Epithelial cell of proximal tubule (primary cell): Measurements from ENCODE around the gene KRTAP25-1. TPM values are rescaled to one million over a fixed set of nuclear protein-coding genes. Genes with fewer than 3 reads are reported as not detected.

ENCODE experiments used
- DNase-seq: peaks from one replicate; pipeline ENCODE4 v3.0.0-alpha.2; 2011; ENCODE audit warnings: low read depth
- H3K4me3 ChIP-seq: 2 replicates; pipeline ENCODE4 v1.5.1; 2011; ENCODE audit warnings: low read depth, mild to moderate bottlenecking, low read length
- CTCF ChIP-seq: conservative IDR thresholded peaks from 2 replicates; pipeline ENCODE4 v1.5.1; 2012; ENCODE audit warnings: low read depth, mild to moderate bottlenecking, low read length
- total RNA-seq: library from RNA; depleted of rRNA; stranded (reverse); fragments of >200 nt; gene quantifications from 2 replicates; pipeline ENCODE4 v1.2.3, GENCODE V29; 2015

Gene KRTAP25-1
- total RNA-seq, 1 donor from 2014 or later: not detected

- DNase-seq: no peak
- no peak for TF ChIP-seq CTCF
- no peak overlapping the region for H3K4me3 ChIP-seq
Measured at GRCh38 chr21:30329203-30329875, 40.0 kb upstream of the KRTAP25-1 start.

- DNase-seq: no peak
- TF ChIP-seq CTCF: no peak
- H3K4me3 ChIP-seq: no peak overlapping the region
Measured at GRCh38 chr21:30326390-30326789, 37.1 kb upstream of the KRTAP25-1 start.

GRCh38 chr21:30320215-30320614, 30.9 kb upstream of the KRTAP25-1 start, which contains the start of gene KRTAP26-1:
Gene KRTAP26-1, minus strand, starts transcription at chr21:30320315. Its CDS starts 280 bp downstream, at chr21:30320035.
- TF ChIP-seq CTCF: no peak
- H3K4me3 ChIP-seq: no peak within 1 kb of the TSS
- no peak for DNase-seq

GRCh38 chr21:30315701-30316100, 26.4 kb upstream of the KRTAP25-1 start:
- H3K4me3 ChIP-seq: no peak overlapping the region

GRCh38 chr21:30306884-30307283, 17.6 kb upstream of the KRTAP25-1 start:
- no peak for TF ChIP-seq CTCF
- H3K4me3 ChIP-seq: no peak overlapping the region
- no peak for DNase-seq

More at GRCh38 chr21:30315701-30316100, 26.4 kb upstream of the KRTAP25-1 start:
- TF ChIP-seq CTCF: no peak
- no peak for DNase-seq

GRCh38 chr21:30305136-30305535, 15.8 kb upstream of the KRTAP25-1 start:
- TF ChIP-seq CTCF: no peak
- no peak for DNase-seq
- H3K4me3 ChIP-seq: no peak overlapping the region

GRCh38 chr21:30282850-30283249, 6.5 kb downstream of the KRTAP25-1 start, which contains the start of gene KRTAP24-1:
Gene KRTAP24-1, minus strand, starts transcription at chr21:30282950. Its CDS starts 18 bp downstream, at chr21:30282932.
- H3K4me3 ChIP-seq: no peak within 1 kb of the TSS
- no peak for DNase-seq
- no peak for TF ChIP-seq CTCF
